ENCODE results near the gene CSNK2B. TPM values are rescaled to one million over a fixed set of nuclear protein-coding genes. Genes with fewer than 3 reads are reported as not detected.

CSNK2B gene
- total and polyA plus RNA-seq, 9 of the 15 experiments (the other 6 are each of a cell fraction or from before 2014, with no cell fraction given) = 120 to 1,126 (median 529) TPM

DNA sequence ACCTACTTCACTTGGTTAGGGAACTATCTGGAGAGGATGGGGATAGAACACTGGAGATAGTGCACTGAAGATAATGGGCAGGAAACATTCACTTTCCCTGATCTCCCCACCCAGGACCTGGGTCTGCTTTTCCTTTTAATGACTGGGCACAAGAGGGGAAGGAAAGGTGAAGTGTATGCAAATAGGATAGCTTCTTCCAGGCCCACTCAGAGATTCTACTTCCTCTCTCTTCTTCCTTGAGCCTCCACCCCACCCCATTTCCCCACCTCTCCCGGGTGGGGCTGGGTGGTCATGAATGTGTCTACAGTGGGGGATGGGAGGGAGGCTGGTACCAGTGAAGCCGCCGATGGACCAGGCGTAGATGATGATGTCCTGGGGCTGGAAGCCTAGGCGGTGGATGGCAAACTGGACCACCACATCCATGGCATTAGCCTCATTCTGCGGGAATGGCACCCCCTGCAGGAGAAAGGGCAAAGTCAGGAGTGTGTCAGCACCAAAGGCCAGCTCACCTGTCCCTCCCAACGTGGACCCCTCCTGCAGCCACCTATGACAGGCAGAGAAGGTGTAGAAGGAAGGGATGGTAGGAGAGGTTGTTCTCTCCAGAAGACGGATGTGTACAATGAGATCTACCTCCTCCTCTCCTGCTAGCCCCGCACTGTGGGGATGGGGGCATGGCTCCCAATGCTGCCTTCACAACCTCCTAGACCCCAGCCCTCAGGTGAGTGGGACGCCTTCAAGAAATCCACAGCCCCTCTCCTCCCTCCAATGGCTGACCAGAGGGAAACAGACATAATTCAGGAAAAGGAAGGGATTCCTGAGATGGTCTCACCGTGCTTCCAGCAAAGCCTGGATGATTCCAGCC, 23.6 kb downstream of the CSNK2B start:
- H4K20me1 ChIP-seq (replicated peaks; ENCODE audit: control insufficient read depth, insufficient read depth, low read length) = no peaks in the 10 kb centered on the region
- no TSS peak for BruUV-seq (replicated peaks)
- H3K4me1 ChIP-seq (replicated peaks in 1 of 2; ENCODE audit: control insufficient read depth in 2 of 2, insufficient read depth in 2 of 2, low read length in 2 of 2) = peaks cover 63 to 65% of the 10 kb centered on the region in 2 experiments
- H3K27ac ChIP-seq (ENCODE audit: extremely low read depth, low read depth, low read length) = peak overlapping the region; percentile 88
- no peak overlapping the region for H2AFZ ChIP-seq (ENCODE audit: low read depth, low read length)
- in situ Hi-C loops (cut with MboI) = loop anchor here (5.0 kb wide), 1 partner anchor 78 kb away; no protein-coding TSS in a partner anchor
- H3K27me3 ChIP-seq (ENCODE audit: control insufficient read depth in 2 of 2, insufficient read depth in 2 of 2, low read length in 2 of 2) = no peaks in the 10 kb centered on the region
- intact Hi-C loops (cut with micrococcal nuclease) = loop anchor here (1.0 to 2.0 kb wide), 3 partner anchors 14 to 141 kb away; partner anchors contain the start of gene ABHD16A
- H3K9me3 ChIP-seq (replicated peaks; ENCODE audit: control insufficient read depth, insufficient read depth, low read depth, low read length) = no peaks in the 10 kb centered on the region
- H3K4me3 ChIP-seq = no peak overlapping the region; the same call in 1 of the 2 replicates
- peaks cover 89% of the 10 kb centered on the region for H3K36me3 ChIP-seq (ENCODE audit: control insufficient read depth, insufficient read depth, low read length)
- no peaks in the 10 kb centered on the region for H3K9me1 ChIP-seq (ENCODE audit: control insufficient read depth, insufficient read depth, low read length)
- ChIA-PET POLR2A (interaction anchor here (0.6 to 7.1 kb wide), 30 partner anchors 11 to 960 kb away, joined by 3 to 158 read pairs (median 5); partner anchors contain the start of genes ABHD16A, C6orf47, CLIC1 and DDAH2), CTCF (ENCODE audit: low intra/inter-chr PET ratio) (interaction anchor here (1.0 to 1.5 kb wide), 3 partner anchors 13 to 79 kb away, joined by 3 read pairs; no protein-coding TSS in a partner anchor)
- DNase-seq (ENCODE audit: extremely low read depth in 1 of 4, low spot score in 3 of 4) (peak in 2 of 4 experiments; percentile 66 to 72), ATAC-seq (peak; percentile 60), FAIRE-seq (peak; percentile 58)
- peak overlapping the region; percentile 68 to 86 for H3K9ac ChIP-seq (ENCODE audit: insufficient read depth in 1 of 2, low read depth in 2 of 2, low read length in 2 of 2)
- H3K79me2 ChIP-seq (ENCODE audit: control insufficient read depth, insufficient read depth, low read length) = no peaks in the 10 kb centered on the region; the same call in 2 of the 3 replicates
- peak overlapping the region; percentile 82 for H3K4me2 ChIP-seq (ENCODE audit: insufficient read depth, low read length)
- WGBS (ENCODE audit: insufficient coverage, low coverage, missing lambda C conversion rate) = 60% methylated on average over 11 of the region's 11 CpGs
- TF ChIP-seq, protein P1, sequence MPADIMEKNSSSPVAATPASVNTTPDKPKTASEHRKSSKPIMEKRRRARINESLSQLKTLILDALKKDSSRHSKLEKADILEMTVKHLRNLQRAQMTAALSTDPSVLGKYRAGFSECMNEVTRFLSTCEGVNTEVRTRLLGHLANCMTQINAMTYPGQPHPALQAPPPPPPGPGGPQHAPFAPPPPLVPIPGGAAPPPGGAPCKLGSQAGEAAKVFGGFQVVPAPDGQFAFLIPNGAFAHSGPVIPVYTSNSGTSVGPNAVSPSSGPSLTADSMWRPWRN (IDR thresholded peaks at IDR 0.05; ENCODE audit: low read depth) = no peak
- TF ChIP-seq EWSR1 (IDR thresholded peaks at IDR 0.05; ENCODE audit: borderline replicate concordance, low read depth, partially characterized antibody) = no peak
- TF ChIP-seq, protein P2, sequence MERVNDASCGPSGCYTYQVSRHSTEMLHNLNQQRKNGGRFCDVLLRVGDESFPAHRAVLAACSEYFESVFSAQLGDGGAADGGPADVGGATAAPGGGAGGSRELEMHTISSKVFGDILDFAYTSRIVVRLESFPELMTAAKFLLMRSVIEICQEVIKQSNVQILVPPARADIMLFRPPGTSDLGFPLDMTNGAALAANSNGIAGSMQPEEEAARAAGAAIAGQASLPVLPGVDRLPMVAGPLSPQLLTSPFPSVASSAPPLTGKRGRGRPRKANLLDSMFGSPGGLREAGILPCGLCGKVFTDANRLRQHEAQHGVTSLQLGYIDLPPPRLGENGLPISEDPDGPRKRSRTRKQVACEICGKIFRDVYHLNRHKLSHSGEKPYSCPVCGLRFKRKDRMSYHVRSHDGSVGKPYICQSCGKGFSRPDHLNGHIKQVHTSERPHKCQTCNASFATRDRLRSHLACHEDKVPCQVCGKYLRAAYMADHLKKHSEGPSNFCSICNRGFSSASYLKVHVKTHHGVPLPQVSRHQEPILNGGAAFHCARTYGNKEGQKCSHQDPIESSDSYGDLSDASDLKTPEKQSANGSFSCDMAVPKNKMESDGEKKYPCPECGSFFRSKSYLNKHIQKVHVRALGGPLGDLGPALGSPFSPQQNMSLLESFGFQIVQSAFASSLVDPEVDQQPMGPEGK (CRISPR knock-in tag; IDR thresholded peaks at IDR 0.05; ENCODE audit: borderline replicate concordance) = peak; percentile 39; the same call in 1 of the 2 replicates
- no peak for TF ChIP-seq ZKSCAN3 (CRISPR knock-in tag; IDR thresholded peaks at IDR 0.05)
- peak; percentile 36; the same call in 1 of the 2 replicates for TF ChIP-seq SMC3 (conservative IDR thresholded peaks at IDR 0.05; ENCODE audit: insufficient read depth, low read depth, low read length)
- no peak for TF ChIP-seq GABPA (tag; conservative IDR thresholded peaks at IDR 0.05; ENCODE audit: low read depth)
- TF ChIP-seq, protein P3, sequence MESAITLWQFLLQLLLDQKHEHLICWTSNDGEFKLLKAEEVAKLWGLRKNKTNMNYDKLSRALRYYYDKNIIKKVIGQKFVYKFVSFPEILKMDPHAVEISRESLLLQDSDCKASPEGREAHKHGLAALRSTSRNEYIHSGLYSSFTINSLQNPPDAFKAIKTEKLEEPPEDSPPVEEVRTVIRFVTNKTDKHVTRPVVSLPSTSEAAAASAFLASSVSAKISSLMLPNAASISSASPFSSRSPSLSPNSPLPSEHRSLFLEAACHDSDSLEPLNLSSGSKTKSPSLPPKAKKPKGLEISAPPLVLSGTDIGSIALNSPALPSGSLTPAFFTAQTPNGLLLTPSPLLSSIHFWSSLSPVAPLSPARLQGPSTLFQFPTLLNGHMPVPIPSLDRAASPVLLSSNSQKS (CRISPR knock-in tag; IDR thresholded peaks at IDR 0.05) = no peak
- TF ChIP-seq, protein P4, sequence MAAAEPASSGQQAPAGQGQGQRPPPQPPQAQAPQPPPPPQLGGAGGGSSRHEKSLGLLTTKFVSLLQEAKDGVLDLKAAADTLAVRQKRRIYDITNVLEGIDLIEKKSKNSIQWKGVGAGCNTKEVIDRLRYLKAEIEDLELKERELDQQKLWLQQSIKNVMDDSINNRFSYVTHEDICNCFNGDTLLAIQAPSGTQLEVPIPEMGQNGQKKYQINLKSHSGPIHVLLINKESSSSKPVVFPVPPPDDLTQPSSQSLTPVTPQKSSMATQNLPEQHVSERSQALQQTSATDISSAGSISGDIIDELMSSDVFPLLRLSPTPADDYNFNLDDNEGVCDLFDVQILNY (CRISPR knock-in tag; IDR thresholded peaks at IDR 0.05) = no peak
- TF ChIP-seq, protein P5, sequence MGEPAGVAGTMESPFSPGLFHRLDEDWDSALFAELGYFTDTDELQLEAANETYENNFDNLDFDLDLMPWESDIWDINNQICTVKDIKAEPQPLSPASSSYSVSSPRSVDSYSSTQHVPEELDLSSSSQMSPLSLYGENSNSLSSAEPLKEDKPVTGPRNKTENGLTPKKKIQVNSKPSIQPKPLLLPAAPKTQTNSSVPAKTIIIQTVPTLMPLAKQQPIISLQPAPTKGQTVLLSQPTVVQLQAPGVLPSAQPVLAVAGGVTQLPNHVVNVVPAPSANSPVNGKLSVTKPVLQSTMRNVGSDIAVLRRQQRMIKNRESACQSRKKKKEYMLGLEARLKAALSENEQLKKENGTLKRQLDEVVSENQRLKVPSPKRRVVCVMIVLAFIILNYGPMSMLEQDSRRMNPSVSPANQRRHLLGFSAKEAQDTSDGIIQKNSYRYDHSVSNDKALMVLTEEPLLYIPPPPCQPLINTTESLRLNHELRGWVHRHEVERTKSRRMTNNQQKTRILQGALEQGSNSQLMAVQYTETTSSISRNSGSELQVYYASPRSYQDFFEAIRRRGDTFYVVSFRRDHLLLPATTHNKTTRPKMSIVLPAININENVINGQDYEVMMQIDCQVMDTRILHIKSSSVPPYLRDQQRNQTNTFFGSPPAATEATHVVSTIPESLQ (CRISPR knock-in tag; IDR thresholded peaks at IDR 0.05) = no peak
- TF ChIP-seq, protein P6, sequence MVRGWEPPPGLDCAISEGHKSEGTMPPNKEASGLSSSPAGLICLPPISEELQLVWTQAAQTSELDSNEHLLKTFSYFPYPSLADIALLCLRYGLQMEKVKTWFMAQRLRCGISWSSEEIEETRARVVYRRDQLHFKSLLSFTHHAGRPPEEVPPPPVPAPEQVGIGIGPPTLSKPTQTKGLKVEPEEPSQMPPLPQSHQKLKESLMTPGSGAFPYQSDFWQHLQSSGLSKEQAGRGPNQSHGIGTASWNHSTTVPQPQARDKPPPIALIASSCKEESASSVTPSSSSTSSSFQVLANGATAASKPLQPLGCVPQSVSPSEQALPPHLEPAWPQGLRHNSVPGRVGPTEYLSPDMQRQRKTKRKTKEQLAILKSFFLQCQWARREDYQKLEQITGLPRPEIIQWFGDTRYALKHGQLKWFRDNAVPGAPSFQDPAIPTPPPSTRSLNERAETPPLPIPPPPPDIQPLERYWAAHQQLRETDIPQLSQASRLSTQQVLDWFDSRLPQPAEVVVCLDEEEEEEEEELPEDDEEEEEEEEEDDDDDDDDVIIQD (CRISPR knock-in tag; IDR thresholded peaks at IDR 0.05) = no peak
